Measurements from ENCODE around the gene GMFB. TPM values are rescaled to one million over a fixed set of nuclear protein-coding genes. Genes with fewer than 3 reads are reported as not detected.

The GMFB gene
- 10 to 100 TPM; 35.8 to 37.2 TPM for total RNA-seq

GRCh38 chr14:54488646-54489317, at the start of gene GMFB:
TSS of gene GMFB (minus strand) at chr14:54488980. CDS start at chr14:54488927, 53 bp downstream.
- CTCF ChIA-PET = interaction anchor here (1.1 to 1.9 kb wide), 4 partner anchors 16 to 92 kb away, joined by 3 to 7 read pairs (median 4); partner anchors contain the start of gene CDKN3
- H3K27ac Mint-ChIP-seq = peak within 1 kb of the TSS; percentile 92
- peaks cover 22% of the 10 kb centered on the region for H3K36me3 Mint-ChIP-seq (ENCODE audit: low read depth)
- H3K4me1 Mint-ChIP-seq = peaks cover 59% of the 10 kb centered on the region
- POLR2A ChIA-PET = interaction anchor here (0.8 to 1.8 kb wide), 2 partner anchors 21 to 1751 kb away, joined by 4 to 5 read pairs; partner anchors contain the start of gene CGRRF1
- DNase-seq = peak; percentile 91
- H3K4me3 Mint-ChIP-seq = peak within 1 kb of the TSS; percentile 83
- peaks cover 3% of the 10 kb centered on the region for H3K9me3 Mint-ChIP-seq
- no peaks in the 10 kb centered on the region for H3K27me3 Mint-ChIP-seq

- no peak for DNase-seq
- H3K27ac Mint-ChIP-seq = no peak overlapping the region
- POLR2A ChIA-PET = no interaction called here
- H3K4me3 Mint-ChIP-seq = no peak overlapping the region
- H3K4me1 Mint-ChIP-seq = peaks cover 2% of the 10 kb centered on the region
- no peaks in the 10 kb centered on the region for H3K27me3 Mint-ChIP-seq
- H3K36me3 Mint-ChIP-seq (ENCODE audit: low read depth) = peaks cover 2% of the 10 kb centered on the region
- CTCF ChIA-PET = no interaction called here
- no peaks in the 10 kb centered on the region for H3K9me3 Mint-ChIP-seq
Observed at GRCh38 chr14:54538055-54538454, 49.3 kb upstream of the GMFB start.

GRCh38 chr14:54537651-54538050, 48.9 kb upstream of the GMFB start:
- POLR2A ChIA-PET = no interaction called here
- no peak overlapping the region for H3K4me3 Mint-ChIP-seq
- CTCF ChIA-PET = no interaction called here
- H3K27me3 Mint-ChIP-seq = no peaks in the 10 kb centered on the region
- no peak for DNase-seq
- H3K27ac Mint-ChIP-seq = no peak overlapping the region
- peaks cover 5% of the 10 kb centered on the region for H3K4me1 Mint-ChIP-seq
- no peaks in the 10 kb centered on the region for H3K9me3 Mint-ChIP-seq
- peaks cover 2% of the 10 kb centered on the region for H3K36me3 Mint-ChIP-seq (ENCODE audit: low read depth)

- Mint-ChIP-seq H3K27ac (no peak overlapping the region), H3K27me3 (no peaks in the 10 kb centered on the region), H3K4me1 (peaks cover 5% of the 10 kb centered on the region), H3K4me3 (no peak overlapping the region), H3K36me3 (ENCODE audit: low read depth) (no peaks in the 10 kb centered on the region), H3K9me3 (no peaks in the 10 kb centered on the region)
- ChIA-PET POLR2A (no interaction called here), CTCF (interaction anchor here (1.4 kb wide), 1 partner anchor 156 kb away, joined by 3 read pairs; no protein-coding TSS in a partner anchor)
- DNase-seq = no peak
Observed at GRCh38 chr14:54535646-54536045, 46.9 kb upstream of the GMFB start.

GRCh38 chr14:54535126-54535525, 46.3 kb upstream of the GMFB start:
- no peaks in the 10 kb centered on the region for H3K27me3 Mint-ChIP-seq
- no peaks in the 10 kb centered on the region for H3K9me3 Mint-ChIP-seq
- ChIA-PET CTCF (interaction anchor here (1.1 to 1.4 kb wide), 2 partner anchors 26 to 156 kb away, joined by 3 read pairs; partner anchors contain the start of gene CGRRF1), POLR2A (no interaction called here)
- no peaks in the 10 kb centered on the region for H3K36me3 Mint-ChIP-seq (ENCODE audit: low read depth)
- H3K4me3 Mint-ChIP-seq = no peak overlapping the region
- no peak for DNase-seq
- peaks cover 5% of the 10 kb centered on the region for H3K4me1 Mint-ChIP-seq
- H3K27ac Mint-ChIP-seq = no peak overlapping the region

- Mint-ChIP-seq H3K27me3 (no peaks in the 10 kb centered on the region), H3K36me3 (ENCODE audit: low read depth) (no peaks in the 10 kb centered on the region), H3K4me3 (no peak overlapping the region), H3K4me1 (peaks cover 5% of the 10 kb centered on the region), H3K27ac (no peak overlapping the region), H3K9me3 (no peaks in the 10 kb centered on the region)
- DNase-seq = no peak
- ChIA-PET CTCF (no interaction called here), POLR2A (no interaction called here)
Observed at GRCh38 chr14:54533100-54533499, 44.3 kb upstream of the GMFB start.

- no peak overlapping the region for H3K4me3 Mint-ChIP-seq
- POLR2A ChIA-PET = no interaction called here
Observed at GRCh38 chr14:54532111-54533012, 43.6 kb upstream of the GMFB start.

GRCh38 chr14:54529811-54530210, 41.0 kb upstream of the GMFB start:
- DNase-seq = no peak
- Mint-ChIP-seq H3K4me1 (peaks cover 5% of the 10 kb centered on the region), H3K9me3 (no peaks in the 10 kb centered on the region), H3K27me3 (no peaks in the 10 kb centered on the region), H3K27ac (no peak overlapping the region), H3K36me3 (ENCODE audit: low read depth) (no peaks in the 10 kb centered on the region), H3K4me3 (no peak overlapping the region)
- POLR2A ChIA-PET = no interaction called here
- CTCF ChIA-PET = no interaction called here

More at GRCh38 chr14:54532111-54533012, 43.6 kb upstream of the GMFB start:
- Mint-ChIP-seq H3K4me1 (peaks cover 5% of the 10 kb centered on the region), H3K9me3 (no peaks in the 10 kb centered on the region), H3K36me3 (ENCODE audit: low read depth) (no peaks in the 10 kb centered on the region), H3K27ac (no peak overlapping the region), H3K27me3 (no peaks in the 10 kb centered on the region)
- CTCF ChIA-PET = interaction anchor here (0.6 to 0.7 kb wide), 3 partner anchors 86 to 1573 kb away, joined by 3 to 6 read pairs (median 3); no protein-coding TSS in a partner anchor
- no peak for DNase-seq

GRCh38 chr14:54528973-54529372, 40.2 kb upstream of the GMFB start:
- CTCF ChIA-PET = interaction anchor here (1.5 kb wide), 1 partner anchor 19 kb away, joined by 3 read pairs; the partner anchor contains the start of gene CGRRF1

GRCh38 chr14:54524410-54524809, 35.6 kb upstream of the GMFB start:
- no peak for DNase-seq
- CTCF ChIA-PET = interaction anchor here (0.6 to 0.8 kb wide), 2 partner anchors 15 to 213 kb away, joined by 3 read pairs; partner anchors contain the start of gene CGRRF1
- H3K36me3 Mint-ChIP-seq (ENCODE audit: low read depth) = peaks cover 19% of the 10 kb centered on the region
- peak overlapping the region; percentile 25 for H3K27ac Mint-ChIP-seq
- no peaks in the 10 kb centered on the region for H3K4me1 Mint-ChIP-seq
- POLR2A ChIA-PET = no interaction called here
- H3K4me3 Mint-ChIP-seq = no peak overlapping the region
- no peaks in the 10 kb centered on the region for H3K27me3 Mint-ChIP-seq
- no peaks in the 10 kb centered on the region for H3K9me3 Mint-ChIP-seq

More at GRCh38 chr14:54528973-54529372, 40.2 kb upstream of the GMFB start:
- no peak for DNase-seq
- Mint-ChIP-seq H3K9me3 (no peaks in the 10 kb centered on the region), H3K27me3 (no peaks in the 10 kb centered on the region), H3K27ac (no peak overlapping the region), H3K4me3 (no peak overlapping the region), H3K4me1 (peaks cover 5% of the 10 kb centered on the region), H3K36me3 (ENCODE audit: low read depth) (peaks cover 4% of the 10 kb centered on the region)
- POLR2A ChIA-PET = no interaction called here

GRCh38 chr14:54516709-54517108, 27.9 kb upstream of the GMFB start:
- ChIA-PET CTCF (no interaction called here), POLR2A (no interaction called here)
- no peak overlapping the region for H3K27ac Mint-ChIP-seq
- no peak overlapping the region for H3K4me3 Mint-ChIP-seq
- no peaks in the 10 kb centered on the region for H3K27me3 Mint-ChIP-seq
- peaks cover 16% of the 10 kb centered on the region for H3K4me1 Mint-ChIP-seq
- peaks cover 29% of the 10 kb centered on the region for H3K36me3 Mint-ChIP-seq (ENCODE audit: low read depth)
- no peak for DNase-seq
- peaks cover 11% of the 10 kb centered on the region for H3K9me3 Mint-ChIP-seq

- Mint-ChIP-seq H3K27ac (no peak overlapping the region), H3K9me3 (peaks cover 11% of the 10 kb centered on the region), H3K27me3 (no peaks in the 10 kb centered on the region), H3K4me1 (peaks cover 25% of the 10 kb centered on the region), H3K36me3 (ENCODE audit: low read depth) (peaks cover 29% of the 10 kb centered on the region), H3K4me3 (no peak overlapping the region)
- ChIA-PET CTCF (no interaction called here), POLR2A (no interaction called here)
- DNase-seq = no peak
Observed at GRCh38 chr14:54515670-54516069, 26.9 kb upstream of the GMFB start.

- ChIA-PET POLR2A (no interaction called here), CTCF (interaction anchor here (1.0 kb wide), 1 partner anchor 303 kb away, joined by 3 read pairs; no protein-coding TSS in a partner anchor)
- Mint-ChIP-seq H3K36me3 (ENCODE audit: low read depth) (peaks cover 26% of the 10 kb centered on the region), H3K4me3 (no peak overlapping the region), H3K27me3 (no peaks in the 10 kb centered on the region), H3K4me1 (peaks cover 34% of the 10 kb centered on the region), H3K9me3 (peaks cover 11% of the 10 kb centered on the region), H3K27ac (no peak overlapping the region)
- no peak for DNase-seq
Observed at GRCh38 chr14:54512393-54512792, 23.6 kb upstream of the GMFB start.

Data from activated CD4-positive, alpha-beta T cell treated with anti-CD3 and anti-CD28 coated beads, Interleukin-2, amount 10 ng/mL, durations not matched to agents 7 days and 5 days (primary cell).